GM23338 (cell line): Measurements from ENCODE around the gene CD69. TPM values are rescaled to one million over a fixed set of nuclear protein-coding genes. Genes with fewer than 3 reads are reported as not detected.

Experiments used
- ATAC-seq: fragments of 200-7000 bp; cut with Tn5 transposase; 3 replicates; pipeline ENCODE4 v1.9.1; 2020
- DNase-seq: peaks from one replicate; pipeline ENCODE4 v3.0.0-alpha.2; 2015; ENCODE audit warnings: low spot score
- H2AFZ ChIP-seq: fragments of 200-600 bp; sonication (generic); 2 replicates; pipeline ENCODE4 v1.8.0; 2016; ENCODE audit warnings: antibody characterized with exemption, mild to moderate bottlenecking, moderate library complexity
- H3F3A ChIP-seq: fragments of 200-600 bp; sonication (generic); replicated peaks from 2 replicates; pipeline ENCODE4 v1.8.0; 2017; ENCODE audit warnings: antibody characterized with exemption, mixed run types, low read depth
- H3K27ac ChIP-seq: fragments of 200-600 bp; sonication (generic); 2 replicates; pipeline ENCODE4 v1.6.1; 2016; ENCODE audit warnings: low read depth
- H3K27me3 ChIP-seq: fragments of 200-600 bp; sonication (generic); 2 replicates; pipeline ENCODE4 v1.8.0; 2016; ENCODE audit warnings: mild to moderate bottlenecking, mixed run types, moderate library complexity; ENCODE audit not compliant: insufficient read depth
- H3K36me3 ChIP-seq: fragments of 200-600 bp; sonication (generic); 2 replicates; pipeline ENCODE4 v1.8.0; 2016; ENCODE audit warnings: mild to moderate bottlenecking; ENCODE audit not compliant: insufficient read depth
- H3K4me1 ChIP-seq: fragments of 200-600 bp; sonication (generic); 2 replicates; pipeline ENCODE4 v1.8.0; 2016; ENCODE audit warnings: mild to moderate bottlenecking, moderate library complexity; ENCODE audit not compliant: insufficient read depth
- H3K4me2 ChIP-seq: fragments of 200-600 bp; sonication (generic); 2 replicates; pipeline ENCODE4 v1.7.1; 2017; ENCODE audit warnings: mixed run types
- H3K4me3 ChIP-seq: fragments of 200-600 bp; sonication (generic); 2 replicates; pipeline ENCODE4 v1.6.1; 2016; ENCODE audit warnings: mixed run types
- H3K79me2 ChIP-seq: fragments of 200-600 bp; sonication (generic); replicated peaks from 2 replicates; pipeline ENCODE4 v1.8.0; 2017; ENCODE audit warnings: mild to moderate bottlenecking; ENCODE audit not compliant: insufficient read depth
- H3K9me2 ChIP-seq: fragments of 200-600 bp; sonication (generic); 2 replicates; pipeline ENCODE4 v1.8.0; 2017; ENCODE audit not compliant: insufficient read depth
- H4K20me1 ChIP-seq: fragments of 200-600 bp; sonication (generic); replicated peaks from 2 replicates; pipeline ENCODE4 v1.8.0; 2017; ENCODE audit warnings: mild to moderate bottlenecking; ENCODE audit not compliant: insufficient read depth
- H3K27ac Mint-ChIP-seq: 2 replicates; pipeline ENCODE4 v1.8.0; 2020; ENCODE audit warnings: inconsistent platforms, mild to moderate bottlenecking, moderate library complexity, mixed read lengths
- H3K27me3 Mint-ChIP-seq: 3 replicates; pipeline ENCODE4 v1.8.0; 2022; ENCODE audit warnings: low read depth, mild to moderate bottlenecking, moderate library complexity, mixed read lengths, inconsistent platforms; ENCODE audit not compliant: insufficient read depth, poor library complexity
- H3K36me3 Mint-ChIP-seq: 3 replicates; pipeline ENCODE4 v1.8.0; 2021; ENCODE audit warnings: low read depth, mild to moderate bottlenecking, inconsistent platforms, moderate library complexity, mixed read lengths
- H3K4me1 Mint-ChIP-seq: 3 replicates; pipeline ENCODE4 v1.8.0; 2020; ENCODE audit warnings: mild to moderate bottlenecking, inconsistent platforms, mixed read lengths
- H3K4me3 Mint-ChIP-seq: 3 replicates; pipeline ENCODE4 v1.8.0; 2021; ENCODE audit warnings: moderate library complexity, mild to moderate bottlenecking, inconsistent platforms, mixed read lengths
- H3K9me3 Mint-ChIP-seq: 3 replicates; pipeline ENCODE4 v1.8.0; 2020; ENCODE audit warnings: moderate library complexity, mild to moderate bottlenecking, inconsistent platforms, mixed read lengths
- EZH2 ChIP-seq: fragments of 200-600 bp; sonication (generic); IDR thresholded peaks from one replicate; pipeline ENCODE4 v1.8.0; 2017; ENCODE audit warnings: antibody characterized with exemption, mild to moderate bottlenecking, low read depth; ENCODE audit not compliant: unreplicated experiment
- JUNB ChIP-seq: IDR thresholded peaks from one replicate; pipeline ENCODE4 v1.6.1; 2016; ENCODE audit warnings: antibody characterized with exemption; ENCODE audit not compliant: unreplicated experiment
- POLR2AphosphoS5 ChIP-seq: IDR thresholded peaks from 2 replicates; pipeline ENCODE4 v1.6.1; 2016; ENCODE audit warnings: antibody characterized with exemption, low read depth
- ZNF462 ChIP-seq: fragments of 250-450 bp; sonication (Bioruptor Pico); IDR thresholded peaks from 2 replicates; pipeline ENCODE4 v1.5.0; 2020; ENCODE audit warnings: mild to moderate bottlenecking, moderate library complexity
- polyA plus RNA-seq: library from polyadenylated mRNA; unstranded; fragments of >200 nt; fragmentation: Nextera tagmentation; extraction: Ambion mirVana; gene quantifications from 2 replicates; pipeline ENCODE4 v1.2.1, GENCODE V29; 2016
- total RNA-seq: library from RNA; depleted of rRNA; stranded (reverse); fragments of >200 nt; shearing (Covaris generic); gene quantifications from 2 replicates; pipeline ENCODE4 v1.2.3, GENCODE V29; 2014
- TF ChIP-seq, protein P1 (sequence below), 2 experiments: fragments of 200-600 bp in 1 of 2; sonication (generic) in 1 of 2; conservative IDR thresholded peaks; 2 replicates each; pipeline versions ENCODE4 v1.5.1 to v1.6.1; 2016 to 2017; ENCODE audit warnings: antibody characterized with exemption in 2 of 2, low read depth in 2 of 2, mild to moderate bottlenecking in 2 of 2, moderate library complexity in 1 of 2

The CD69 gene
- total and polyA plus RNA-seq, 2 experiments from 2014 or later: not detected

GRCh38 chr12:9710584-9711375, 49.9 kb downstream of the CD69 start:
- no peak for TF ChIP-seq POLR2AphosphoS5
- no peak for TF ChIP-seq EZH2
- TF ChIP-seq JUNB: no peak
- TF ChIP-seq, protein P1, sequence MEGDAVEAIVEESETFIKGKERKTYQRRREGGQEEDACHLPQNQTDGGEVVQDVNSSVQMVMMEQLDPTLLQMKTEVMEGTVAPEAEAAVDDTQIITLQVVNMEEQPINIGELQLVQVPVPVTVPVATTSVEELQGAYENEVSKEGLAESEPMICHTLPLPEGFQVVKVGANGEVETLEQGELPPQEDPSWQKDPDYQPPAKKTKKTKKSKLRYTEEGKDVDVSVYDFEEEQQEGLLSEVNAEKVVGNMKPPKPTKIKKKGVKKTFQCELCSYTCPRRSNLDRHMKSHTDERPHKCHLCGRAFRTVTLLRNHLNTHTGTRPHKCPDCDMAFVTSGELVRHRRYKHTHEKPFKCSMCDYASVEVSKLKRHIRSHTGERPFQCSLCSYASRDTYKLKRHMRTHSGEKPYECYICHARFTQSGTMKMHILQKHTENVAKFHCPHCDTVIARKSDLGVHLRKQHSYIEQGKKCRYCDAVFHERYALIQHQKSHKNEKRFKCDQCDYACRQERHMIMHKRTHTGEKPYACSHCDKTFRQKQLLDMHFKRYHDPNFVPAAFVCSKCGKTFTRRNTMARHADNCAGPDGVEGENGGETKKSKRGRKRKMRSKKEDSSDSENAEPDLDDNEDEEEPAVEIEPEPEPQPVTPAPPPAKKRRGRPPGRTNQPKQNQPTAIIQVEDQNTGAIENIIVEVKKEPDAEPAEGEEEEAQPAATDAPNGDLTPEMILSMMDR (conservative IDR thresholded peaks at IDR 0.05; ENCODE audit: low read depth in 2 of 2): no peak
- no peak for TF ChIP-seq ZNF462 (CRISPR knock-in tag)
- no peak overlapping the region for H3K27ac ChIP-seq
- no peak overlapping the region for H3K4me3 ChIP-seq
- no peaks in the 10 kb centered on the region for H3K36me3 ChIP-seq
- H3K27ac Mint-ChIP-seq: no peak overlapping the region
- no peaks in the 10 kb centered on the region for H3K27me3 ChIP-seq
- no peak overlapping the region for H3K4me3 Mint-ChIP-seq
- no peaks in the 10 kb centered on the region for H3K79me2 ChIP-seq
- peak overlapping the region; percentile 79 for H2AFZ ChIP-seq
- no peaks in the 10 kb centered on the region; the same call in 1 of the 2 replicates for H3K9me2 ChIP-seq
- no peaks in the 10 kb centered on the region for H4K20me1 ChIP-seq
- no peak overlapping the region for H3K4me2 ChIP-seq
- peaks cover 3% of the 10 kb centered on the region; the same call in 1 of the 3 replicates for H3K9me3 Mint-ChIP-seq
- peaks cover 10% of the 10 kb centered on the region for H3K4me1 Mint-ChIP-seq
- ATAC-seq (peak; percentile 78), DNase-seq (peak; percentile 16)
- peaks cover 6% of the 10 kb centered on the region; the same call in 1 of the 2 replicates for H3K4me1 ChIP-seq
- no peaks in the 10 kb centered on the region for H3F3A ChIP-seq
- peaks cover 3% of the 10 kb centered on the region for H3K27me3 Mint-ChIP-seq
- H3K36me3 Mint-ChIP-seq: no peaks in the 10 kb centered on the region
